ENCODE data around the gene DAGLA.
A peak's percentile ranks its signal among the peaks of the same experiment; 100 is the strongest.

Gene DAGLA

DNA sequence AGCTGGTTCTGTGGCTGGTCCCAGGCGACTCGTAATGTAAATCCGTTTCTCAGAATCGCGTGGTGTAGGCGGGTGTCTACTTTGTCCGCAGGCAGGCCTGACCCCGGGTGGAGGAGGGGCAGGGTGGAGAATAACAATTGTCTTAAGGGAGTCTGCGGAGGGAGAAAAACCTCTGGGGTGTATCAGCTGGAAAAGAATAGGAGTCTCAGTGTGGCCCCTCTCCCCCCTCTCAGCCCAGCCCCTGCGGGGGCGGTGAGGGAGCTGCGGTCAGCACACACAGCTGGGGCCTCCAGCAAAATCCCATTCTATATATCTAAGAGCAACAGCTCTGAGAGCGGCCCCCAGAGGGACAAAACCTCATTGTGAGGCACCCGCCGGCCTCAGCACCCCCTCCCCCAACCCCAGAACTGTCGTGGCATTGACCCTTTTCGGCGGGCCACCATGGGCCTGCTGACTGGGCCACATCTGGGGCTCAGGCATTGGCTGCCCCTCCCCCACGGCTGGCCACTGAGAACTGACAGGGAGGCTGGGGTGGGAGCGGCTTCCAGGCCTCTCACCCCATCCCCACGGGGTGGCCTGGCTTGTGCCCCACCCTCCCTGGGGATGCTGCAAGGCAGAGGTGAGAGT is 69.5 kb downstream of the DAGLA start:
- DNase-seq, result no peak

GRCh38 chr11:61750631-61751273 is 70.6 kb downstream of the DAGLA start:
- no peak for DNase-seq

DNA sequence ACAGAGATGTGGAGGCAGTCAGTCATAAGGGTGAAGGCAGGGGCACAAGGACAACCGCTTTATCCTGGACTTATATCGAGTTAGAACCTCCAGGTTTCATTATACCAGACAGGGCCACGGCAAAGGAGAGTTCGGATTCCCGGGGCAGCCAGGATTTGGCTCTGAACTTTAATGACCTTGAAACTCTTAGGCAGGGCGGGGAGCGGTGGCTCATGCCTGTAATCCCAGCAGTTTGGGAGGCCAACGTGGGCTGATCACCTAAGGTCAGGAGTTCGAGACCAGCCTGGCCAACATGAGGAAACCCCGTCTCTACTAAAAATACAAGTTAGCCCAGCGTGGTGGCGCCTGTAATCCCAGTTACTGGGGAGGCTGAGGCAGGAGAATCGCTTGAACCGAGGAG is 71.2 kb downstream of the DAGLA start:
- no peak for DNase-seq

DNA sequence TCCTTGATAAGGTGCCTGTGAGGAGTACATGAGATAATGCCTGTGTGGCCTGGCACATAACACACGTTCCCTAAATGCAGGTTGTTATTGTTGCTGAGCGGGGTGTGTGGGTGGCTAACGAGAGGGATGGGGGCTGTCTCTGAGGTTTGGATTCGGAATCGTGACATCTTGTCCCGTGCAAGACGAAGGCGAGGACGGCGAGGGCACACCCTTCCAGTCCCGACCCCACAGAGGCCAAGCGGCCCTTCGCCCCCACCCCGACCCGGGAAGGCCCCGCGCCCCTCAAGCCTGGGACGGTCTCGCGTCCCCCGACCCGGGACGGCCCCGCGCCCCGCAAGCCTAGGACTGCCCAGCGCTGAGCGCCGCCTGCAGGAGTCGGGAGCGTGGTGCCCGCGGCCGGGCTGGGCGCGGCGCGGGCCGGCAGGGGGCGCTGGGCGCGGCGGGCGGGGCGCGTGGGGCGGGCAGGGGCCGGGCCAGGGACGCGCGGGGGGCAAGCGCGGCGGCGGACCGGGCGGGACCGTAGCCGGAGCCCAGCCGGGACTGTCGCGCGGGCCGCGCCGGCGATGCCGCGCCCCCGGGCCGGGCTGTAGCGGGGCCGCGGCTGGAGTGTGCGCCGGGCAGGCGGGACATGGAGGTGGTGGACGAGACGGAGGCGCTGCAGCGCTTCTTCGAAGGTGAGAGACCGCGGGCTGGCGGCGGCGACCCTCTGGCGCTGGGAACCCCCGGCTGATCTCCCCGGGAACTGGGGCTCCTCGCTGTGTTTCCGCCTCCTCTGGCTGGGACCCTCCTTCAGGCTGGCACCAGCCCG is 72.1 kb downstream of the DAGLA start, which contains the start of gene MYRF:
TSS of gene MYRF (plus strand) at position 520 of the 808 bp plus-strand sequence. CDS start at position 629, 109 bp downstream.
- DNase-seq, result no peak

GRCh38 chr11:61752925-61753521 is 72.8 kb downstream of the DAGLA start:
- no peak for DNase-seq

DNA sequence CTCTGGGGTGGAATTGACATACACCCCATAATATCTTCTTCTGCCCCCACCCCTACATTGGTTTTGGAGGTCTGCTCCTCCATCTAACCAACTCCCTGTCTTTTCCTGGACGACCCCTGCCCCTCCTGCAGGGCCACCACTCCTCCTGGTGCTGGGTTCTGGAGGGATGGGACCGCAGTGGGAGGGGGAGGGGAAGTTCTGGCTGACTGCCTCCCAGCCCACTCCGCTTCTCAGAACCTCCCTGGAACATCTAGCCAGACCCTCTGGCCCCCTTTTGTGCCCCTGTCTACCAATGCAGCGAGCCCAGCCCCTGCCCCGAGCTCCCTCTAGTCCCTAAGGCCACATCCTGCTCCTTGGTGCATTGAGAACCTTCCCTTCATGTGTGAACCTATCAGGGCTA is 73.5 kb downstream of the DAGLA start:
- no peak for DNase-seq

DNA sequence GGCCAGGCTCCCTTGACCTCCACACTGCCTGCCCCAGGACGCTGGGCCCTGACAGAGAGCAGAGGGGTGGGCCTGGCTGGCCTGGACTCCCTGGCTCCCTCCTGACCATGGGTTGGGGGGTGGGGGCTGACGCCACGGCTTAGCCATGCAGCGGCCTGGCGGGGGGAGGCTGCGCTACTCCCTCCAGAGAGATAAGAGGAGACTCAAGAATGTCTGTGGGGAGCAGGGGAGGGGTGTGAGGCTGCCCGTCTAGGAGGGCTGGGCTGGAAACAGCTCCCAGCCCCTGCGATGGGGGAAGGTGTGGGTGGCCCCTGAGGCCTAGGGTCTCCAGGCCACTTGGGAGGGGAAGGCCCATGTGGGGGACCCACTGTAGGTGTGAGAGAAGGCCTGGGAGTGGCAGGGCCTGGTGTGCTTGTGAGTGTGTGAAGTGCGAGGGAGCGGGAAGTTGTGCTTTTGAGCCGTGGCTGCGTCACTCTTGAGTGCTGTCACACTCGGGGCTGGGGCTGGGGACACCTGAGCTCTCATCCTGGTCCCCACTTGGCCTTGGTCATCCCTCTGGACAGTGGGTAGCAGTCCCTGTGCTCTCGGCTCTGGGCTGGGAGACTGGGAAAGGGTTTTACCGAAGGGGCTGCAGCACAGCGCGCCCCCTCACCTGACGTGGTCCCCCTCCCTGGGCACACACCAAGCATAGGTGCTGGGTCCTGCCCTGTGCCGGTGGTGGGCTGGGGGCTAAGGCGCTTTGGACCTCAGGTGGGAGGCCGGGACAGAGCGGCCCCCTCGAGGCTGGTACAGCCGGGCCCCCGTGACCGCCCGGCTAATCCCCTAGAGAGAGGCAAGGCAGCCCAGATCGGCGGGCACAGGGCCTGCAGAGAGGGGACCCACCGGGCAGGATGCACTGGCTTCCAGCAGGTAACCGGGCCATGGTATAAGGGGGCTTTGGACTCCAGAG is 74.6 kb downstream of the DAGLA start:
- no peak for DNase-seq

DNA sequence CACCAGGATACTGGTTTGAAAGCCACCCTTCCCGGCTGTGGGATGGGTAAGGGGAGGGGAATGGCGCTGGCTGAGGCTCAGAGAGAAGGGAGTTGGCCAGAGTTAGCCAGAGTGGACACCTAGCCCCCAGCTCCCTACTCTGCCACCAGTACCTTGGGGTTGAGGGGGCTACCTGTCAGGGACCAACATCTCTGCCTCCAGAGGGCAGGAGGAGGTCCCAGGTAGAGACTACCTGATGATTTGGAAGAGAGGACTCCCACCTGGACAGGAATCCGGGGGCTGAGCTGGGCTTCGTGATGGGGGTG is 75.9 kb downstream of the DAGLA start:
- DNase-seq, result no peak

GRCh38 chr11:61756452-61757212 is 76.4 kb downstream of the DAGLA start:
- peak; percentile 92 for DNase-seq

DNA sequence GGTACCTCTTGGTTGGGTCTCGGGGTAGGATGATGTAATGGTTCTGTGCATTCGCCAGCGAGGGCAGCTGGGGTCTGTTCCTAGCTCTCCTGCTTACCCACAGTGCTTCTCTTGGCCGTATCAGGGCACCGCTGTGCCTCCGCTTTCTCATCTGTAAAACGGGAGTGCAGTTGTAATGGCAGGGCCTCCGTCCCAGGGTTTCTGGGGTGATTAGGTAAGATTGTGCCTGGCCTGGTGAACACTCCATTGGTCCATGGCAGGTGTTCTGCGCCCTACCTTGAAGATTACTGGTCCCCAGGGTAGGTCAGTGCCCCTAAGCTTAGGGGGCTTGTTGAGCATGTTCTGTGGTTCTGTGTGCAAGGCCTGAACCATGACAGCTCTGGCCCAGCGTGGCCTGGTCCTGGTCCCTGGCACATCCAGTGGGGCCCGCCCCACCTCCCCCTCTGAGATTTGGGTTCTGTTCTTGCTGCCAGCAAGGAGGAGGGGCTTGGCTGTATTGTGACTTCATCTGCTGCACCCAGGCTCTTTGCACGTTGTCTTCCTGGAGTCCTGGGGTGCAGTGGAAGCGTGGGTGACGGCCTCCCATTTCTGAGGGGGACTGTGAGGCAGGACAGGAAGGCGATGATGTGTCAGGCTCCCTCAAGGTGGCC is 77.1 kb downstream of the DAGLA start:
- no peak for DNase-seq

GRCh38 chr11:61760946-61761345 is 80.8 kb downstream of the DAGLA start:
- no peak for DNase-seq

- no peak for DNase-seq
Measured at GRCh38 chr11:61761440-61762222, 81.4 kb downstream of the DAGLA start.

GRCh38 chr11:61762223-61762615 is 82.0 kb downstream of the DAGLA start:
- no peak for DNase-seq

DNA sequence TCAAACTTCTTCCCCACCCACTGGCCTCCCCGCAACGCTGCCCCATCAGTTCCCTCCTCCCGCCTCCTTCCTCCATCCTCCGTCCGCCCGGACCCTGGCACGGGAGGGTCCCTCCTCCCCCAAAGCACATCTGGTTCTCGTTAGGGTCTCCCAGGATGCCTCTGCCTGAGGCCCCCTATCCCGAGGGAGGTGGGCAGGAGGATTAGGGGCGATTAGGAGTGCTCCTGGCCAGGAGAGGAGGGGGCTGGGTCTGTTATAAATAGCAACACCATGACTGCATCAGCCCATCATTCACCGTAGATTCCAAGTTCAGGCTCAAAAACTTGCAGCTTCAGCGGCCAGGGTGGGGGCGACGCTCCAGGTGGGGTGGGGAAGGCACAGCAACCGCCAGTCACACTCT is 82.6 kb downstream of the DAGLA start:
- no peak for DNase-seq

- DNase-seq, result no peak
Measured at GRCh38 chr11:61763930-61764605, 83.9 kb downstream of the DAGLA start.

GRCh38 chr11:61764606-61765260 is 84.5 kb downstream of the DAGLA start:
- no peak for DNase-seq

GRCh38 chr11:61765550-61766253 is 85.5 kb downstream of the DAGLA start:
- no peak for DNase-seq

GRCh38 chr11:61766353-61766841 is 86.2 kb downstream of the DAGLA start:
- no peak for DNase-seq

All from NK-92 treated with Interleukin-12 subunit alpha and Interleukin-12 subunit beta, amount 100 ng/mL, for 24 hours (cell line).